HG03039 (cell line): ENCODE data around the gene OTUB2.

Source experiments
- ATAC-seq: cut with Tn5 transposase; IDR thresholded peaks from one replicate; pipeline ENCODE4 v1.9.1; 2021; ENCODE audit warnings: mild to moderate bottlenecking, moderate library complexity; ENCODE audit not compliant: unreplicated experiment

The OTUB2 gene

GRCh38 chr14:94020267-94020666 is 5.9 kb upstream of the OTUB2 start:
- ATAC-seq = no peak

GRCh38 chr14:94021001-94021400 is 5.1 kb upstream of the OTUB2 start:
- no peak for ATAC-seq

GRCh38 chr14:94021416-94022157 is 4.6 kb upstream of the OTUB2 start:
- no peak for ATAC-seq

DNA sequence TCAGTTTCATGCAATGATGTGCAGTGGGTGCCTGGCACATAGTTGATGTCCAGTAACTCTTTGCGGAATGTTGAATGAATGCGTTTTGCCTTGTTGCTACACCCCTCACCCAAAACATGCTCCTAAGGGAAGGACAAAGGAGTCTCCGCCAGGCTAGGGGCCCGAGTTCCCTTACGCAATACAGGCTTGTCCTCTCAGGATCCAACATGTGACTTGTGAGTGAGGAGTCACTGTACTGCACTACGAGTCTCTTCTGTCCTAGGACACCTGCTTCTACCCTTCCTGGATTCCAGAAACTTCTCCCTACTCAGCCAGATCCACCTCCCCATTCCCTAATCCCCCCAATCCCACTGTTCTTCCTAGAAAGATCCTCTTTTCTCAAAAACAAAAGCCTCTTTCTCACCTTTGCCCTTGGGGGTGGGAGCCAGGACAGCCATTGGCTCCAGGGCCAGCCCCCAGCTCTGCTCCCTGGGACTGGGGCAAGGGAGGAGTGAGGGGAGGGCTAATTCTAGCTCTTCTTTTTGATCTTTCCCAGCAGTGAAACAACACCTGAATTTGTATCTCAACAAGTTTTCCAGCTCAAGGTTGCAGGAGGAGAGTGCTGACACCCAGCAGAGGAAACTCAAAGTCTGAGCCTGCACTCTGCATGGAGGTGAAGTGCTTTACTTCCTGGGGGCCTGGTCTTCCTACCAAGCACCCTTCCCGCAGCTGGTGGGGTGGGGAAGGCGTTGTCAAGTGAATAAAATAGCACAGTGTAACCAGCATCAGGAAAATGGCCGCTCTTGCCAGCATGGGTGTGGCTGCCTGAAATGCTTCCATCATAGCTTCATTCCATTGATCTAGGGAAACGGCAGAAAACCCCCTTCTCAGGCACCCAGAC is 3.4 kb upstream of the OTUB2 start:
- no peak for ATAC-seq

DNA sequence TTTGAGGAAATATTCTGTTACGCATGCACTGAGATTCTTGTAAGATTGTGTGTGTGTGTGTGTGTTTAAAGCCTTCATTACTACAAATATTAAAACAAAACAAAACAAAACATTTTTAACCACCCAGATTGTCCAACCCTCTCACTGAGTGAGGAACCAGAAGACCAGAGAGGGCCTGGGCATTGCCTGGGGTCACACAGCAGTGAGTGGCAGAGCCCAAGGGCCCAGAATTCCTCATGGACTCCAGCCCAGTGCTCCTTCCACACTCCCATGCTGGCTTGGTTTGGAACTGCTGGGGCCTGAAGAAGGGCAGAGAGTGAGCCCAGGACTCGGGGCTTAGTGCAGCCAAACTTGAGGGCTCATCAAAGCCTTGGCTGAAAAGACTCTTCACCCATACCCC is 1.6 kb upstream of the OTUB2 start:
- no peak for ATAC-seq

- ATAC-seq = no peak
Observed at GRCh38 chr14:94025720-94026119, 420 bp upstream of the OTUB2 start.

- no peak for ATAC-seq
Observed at GRCh38 chr14:94026889-94027469, 839 bp downstream of the OTUB2 start.

DNA sequence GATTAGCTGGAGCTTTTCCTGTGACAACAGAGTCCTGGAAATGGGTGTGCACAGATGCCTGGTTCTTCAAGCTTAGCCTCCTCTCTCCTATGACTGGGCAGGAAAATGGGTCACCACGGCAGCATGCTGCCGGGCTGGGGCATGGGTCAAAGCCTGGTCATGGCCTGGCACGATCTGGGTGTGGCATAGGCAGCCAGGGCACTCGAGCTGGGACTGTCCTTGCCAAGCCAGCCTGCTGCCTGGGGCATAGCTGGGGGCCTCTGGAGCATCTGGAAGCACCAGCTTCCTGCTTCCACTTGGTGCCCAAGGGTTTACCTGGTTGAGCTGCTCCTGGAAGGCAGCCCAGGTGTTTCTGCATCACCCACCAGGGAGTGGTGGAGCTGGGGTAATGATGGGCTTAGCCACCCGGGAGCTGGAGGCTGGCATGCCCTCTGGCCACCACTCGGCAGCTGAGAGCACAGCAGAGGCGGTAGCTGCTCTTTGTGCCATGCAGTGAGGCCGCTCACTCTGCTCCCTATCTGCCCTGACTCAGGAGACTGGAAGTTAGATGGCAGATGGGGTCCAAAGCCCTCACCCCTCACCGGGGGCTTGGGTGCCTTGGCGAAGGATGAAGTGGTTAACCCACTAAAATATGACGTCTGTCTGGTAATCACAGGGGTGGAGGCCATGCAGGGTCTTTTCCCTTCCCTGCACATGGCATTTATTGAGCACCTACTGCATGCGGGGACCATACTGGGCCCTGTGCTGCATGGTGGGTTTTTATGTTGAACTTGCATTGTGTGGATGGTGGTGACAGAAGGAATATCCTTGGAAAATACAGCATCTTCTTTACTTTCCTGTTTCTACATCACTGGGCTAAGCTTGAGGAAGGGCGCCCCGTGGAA is 1.7 kb downstream of the OTUB2 start:
- ATAC-seq = no peak

- ATAC-seq = no peak
Observed at GRCh38 chr14:94028450-94028826, 2.3 kb downstream of the OTUB2 start.

DNA sequence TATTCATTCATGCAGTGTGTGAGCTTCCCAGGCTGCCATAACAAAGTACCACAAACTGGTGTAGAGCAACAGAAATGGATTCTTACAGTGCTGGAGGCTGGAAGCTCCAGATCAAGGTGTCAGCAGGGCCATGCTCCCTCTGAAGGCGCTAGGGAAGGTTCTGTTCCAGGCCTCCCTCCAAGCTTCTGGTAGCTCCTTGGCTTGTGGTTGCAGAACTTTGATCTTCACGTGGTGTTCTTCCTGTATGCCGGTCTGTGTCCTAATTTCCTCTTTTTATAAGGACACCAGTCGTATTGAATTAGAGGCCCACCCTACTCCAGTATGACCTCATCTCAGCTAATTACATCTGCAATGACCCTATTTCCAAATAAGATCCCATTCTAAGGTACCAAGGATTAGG is 3.1 kb downstream of the OTUB2 start:
- no peak for ATAC-seq

GRCh38 chr14:94029671-94030203 is 3.6 kb downstream of the OTUB2 start:
- no peak for ATAC-seq

- no peak for ATAC-seq
Observed at GRCh38 chr14:94030571-94030970, 4.4 kb downstream of the OTUB2 start.

DNA sequence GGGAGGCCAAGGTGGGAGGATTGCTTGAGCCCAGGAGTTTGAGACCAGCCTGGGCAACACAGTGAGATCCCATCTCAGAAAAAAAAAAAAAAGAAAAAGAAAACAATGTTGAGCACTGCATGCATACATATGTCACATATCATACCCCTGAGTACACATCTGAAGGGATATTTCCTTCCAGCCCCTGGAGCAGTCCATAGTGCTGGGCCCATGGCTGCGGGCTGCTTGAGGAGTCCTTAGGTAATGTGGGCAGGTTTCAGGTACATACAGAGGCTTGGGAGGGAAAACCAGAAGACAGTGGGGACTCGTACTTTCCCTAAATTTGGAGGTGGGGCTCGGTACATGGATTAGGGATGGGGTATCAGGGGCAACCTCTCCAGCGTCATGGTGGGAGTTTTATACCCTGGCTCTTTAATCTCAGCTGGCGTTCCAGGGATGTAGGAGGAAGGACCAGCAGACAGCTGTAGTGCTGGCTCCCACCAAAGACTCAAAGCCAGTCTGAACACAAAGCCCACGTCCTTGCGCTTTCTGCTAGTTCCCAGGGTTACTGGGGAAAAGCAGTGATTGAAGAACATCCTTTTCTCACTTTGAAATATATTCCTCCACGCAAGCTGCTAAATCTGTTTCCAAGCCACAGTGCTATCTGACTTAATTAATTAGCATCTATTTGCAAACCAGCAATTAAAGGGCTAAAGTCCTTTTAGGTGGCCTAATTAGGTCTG is 5.2 kb downstream of the OTUB2 start:
- no peak for ATAC-seq

GRCh38 chr14:94031883-94032279 is 5.7 kb downstream of the OTUB2 start:
- no peak for ATAC-seq

GRCh38 chr14:94034886-94035285 is 8.7 kb downstream of the OTUB2 start:
- no peak for ATAC-seq

GRCh38 chr14:94036313-94037167 is 10.4 kb downstream of the OTUB2 start:
- ATAC-seq = no peak

GRCh38 chr14:94037954-94038353 is 11.8 kb downstream of the OTUB2 start:
- ATAC-seq = no peak

- ATAC-seq = no peak
Observed at GRCh38 chr14:94038510-94038909, 12.4 kb downstream of the OTUB2 start.
